Ishikawa (cell line): ENCODE results near the gene PHF21A.

ENCODE experiments used
- CEBPB ChIP-seq: IDR thresholded peaks from 2 replicates; pipeline ENCODE4 v1.6.1; 2012
- CREB1 ChIP-seq: IDR thresholded peaks from 2 replicates; pipeline ENCODE4 v1.6.1; 2012; ENCODE audit warnings: low read depth
- EGR1 ChIP-seq: IDR thresholded peaks from 2 replicates; pipeline ENCODE4 v1.6.1; 2012
- EP300 ChIP-seq: IDR thresholded peaks from 2 replicates; pipeline ENCODE4 v1.6.1; 2012; ENCODE audit warnings: borderline replicate concordance
- FOXM1 ChIP-seq: IDR thresholded peaks from 2 replicates; pipeline ENCODE4 v1.6.1; 2012; ENCODE audit warnings: low read depth, borderline replicate concordance
- MAX ChIP-seq: IDR thresholded peaks from 2 replicates; pipeline ENCODE4 v1.6.1; 2012
- NFIC ChIP-seq: IDR thresholded peaks from 2 replicates; pipeline ENCODE4 v1.6.1; 2012
- RAD21 ChIP-seq: IDR thresholded peaks from 2 replicates; pipeline ENCODE4 v1.6.1; 2012; ENCODE audit warnings: low read depth
- REST ChIP-seq: IDR thresholded peaks from 2 replicates; pipeline ENCODE4 v1.6.1; 2012; ENCODE audit warnings: low read depth, mild to moderate bottlenecking
- TAF1 ChIP-seq: IDR thresholded peaks from 2 replicates; pipeline ENCODE4 v1.6.1; 2012; ENCODE audit warnings: low read depth, mild to moderate bottlenecking
- USF1 ChIP-seq: IDR thresholded peaks from 2 replicates; pipeline ENCODE4 v1.6.1; 2012
- YY1 ChIP-seq: IDR thresholded peaks from 2 replicates; pipeline ENCODE4 v1.6.1; 2012; ENCODE audit warnings: low read depth

DNA sequence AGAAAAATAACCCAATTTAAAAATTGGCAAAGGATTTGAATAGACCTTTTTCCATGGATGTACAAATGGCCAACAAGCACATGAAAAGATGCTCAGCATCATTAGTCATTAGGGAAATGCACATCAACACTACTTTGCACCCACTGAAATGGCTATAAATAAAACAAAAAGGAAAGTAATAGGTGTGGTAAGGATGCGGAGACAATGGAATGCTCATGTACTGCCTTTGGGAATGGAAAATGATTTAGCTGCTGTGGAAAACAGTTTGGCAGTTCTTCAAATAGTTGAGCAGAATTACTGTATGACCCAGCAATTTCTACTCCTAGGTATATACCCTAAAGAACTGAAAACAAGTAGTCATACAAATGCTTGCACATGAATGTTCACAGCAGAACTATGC, 161.4 kb downstream of the PHF21A start:
- TF ChIP-seq REST (no peak), CREB1 (no peak), EGR1 (no peak), CEBPB (no peak), NFIC (no peak), USF1 (no peak), YY1 (no peak), RAD21 (no peak), FOXM1 (no peak), TAF1 (no peak), EP300 (no peak), MAX (no peak)
